Endothelial cell of umbilical vein (primary cell): ENCODE data around the gene IGHMBP2. TPM values are rescaled to one million over a fixed set of nuclear protein-coding genes. Genes with fewer than 3 reads are reported as not detected.

ENCODE experiments used
- BruUV-seq: library from RNA; stranded (reverse); fragments of 400-500 nt; replicated peaks from 2 replicates; lab custom pipeline; 2021; lab: Mats Ljungman, UMichigan
- CTCF ChIA-PET: fragments of 300-600, 350-600 bp; sonication (Branson Sonifier 250); formaldehyde crosslinking; loops from one replicate; lab custom pipeline; 2021; ENCODE audit warnings: antibody characterized with exemption, inconsistent platforms; lab: Charles Lee
- POLR2A ChIA-PET: fragments of 300-600, 350-600 bp; sonication (Branson Sonifier 250); formaldehyde crosslinking; loops from one replicate; lab custom pipeline; 2021; ENCODE audit warnings: antibody characterized with exemption, inconsistent platforms; lab: Charles Lee
- DNase-seq: peaks from one replicate; pipeline ENCODE4 v3.0.0-alpha.2; 2011; ENCODE audit warnings: low read depth, low spot score
- FAIRE-seq: peaks from 2 replicates; lab custom pipeline; 2011; peaks lifted over from hg19 to GRCh38; lab: Jason Lieb, UNC
- H2AFZ ChIP-seq: 2 replicates; pipeline ENCODE4 v1.6.0; 2012; ENCODE audit warnings: low read depth, low read length, control low read depth, inconsistent platforms
- H3K27ac ChIP-seq: 2 replicates; pipeline ENCODE4 v1.5.1; 2011; ENCODE audit warnings: low read depth, mild to moderate bottlenecking, control low read depth, low read length, moderate library complexity; ENCODE audit not compliant: insufficient read depth
- H3K27me3 ChIP-seq, 2 experiments: 2 replicates each; pipeline versions ENCODE4 v1.6.0 to v1.6.1; 2011; ENCODE audit warnings: low read length in 2 of 2, mixed read lengths in 1 of 2; ENCODE audit not compliant: control insufficient read depth in 2 of 2, insufficient read depth in 2 of 2
- H3K36me3 ChIP-seq, 2 experiments: 2 replicates in 1 of 2; 3 replicates in 1 of 2; pipeline ENCODE4 v1.5.1; 2011; ENCODE audit warnings: low read length in 2 of 2, mild to moderate bottlenecking in 1 of 2, moderate library complexity in 1 of 2; ENCODE audit not compliant: control insufficient read depth in 2 of 2, insufficient read depth in 2 of 2; ENCODE audit errors: extremely low read depth in 1 of 2
- H3K4me1 ChIP-seq: 3 replicates; pipeline ENCODE4 v1.5.1; 2011; ENCODE audit warnings: mild to moderate bottlenecking, low read length; ENCODE audit not compliant: control insufficient read depth, insufficient read depth; ENCODE audit errors: extremely low read depth
- H3K4me2 ChIP-seq: 2 replicates; pipeline ENCODE4 v1.6.1; 2011; ENCODE audit warnings: low read length, control low read depth, mixed read lengths; ENCODE audit not compliant: insufficient read depth
- H3K4me3 ChIP-seq, 3 experiments: fragments of 200-600 bp in 1 of 3; sonication (generic), shearing (Covaris generic) in 1 of 3; replicated peaks in 1 of 3; 2 replicates each; pipeline ENCODE4 v1.5.1; 2011 to 2016; ENCODE audit warnings: control low read depth in 3 of 3, low read length in 3 of 3, mild to moderate bottlenecking in 2 of 3, inconsistent platforms in 1 of 3, low read depth in 1 of 3, moderate library complexity in 1 of 3; ENCODE audit not compliant: insufficient read depth in 1 of 3
- H3K79me2 ChIP-seq: 2 replicates; pipeline ENCODE4 v1.6.0; 2012; ENCODE audit warnings: low read length, inconsistent platforms; ENCODE audit not compliant: control insufficient read depth, insufficient read depth
- H3K9ac ChIP-seq: replicated peaks from 2 replicates; pipeline ENCODE3; 2011; ENCODE audit warnings: low read length, control low read depth; ENCODE audit not compliant: insufficient read depth; ENCODE audit errors: extremely low read depth
- H3K9me1 ChIP-seq: replicated peaks from 3 replicates; pipeline ENCODE4 v1.6.0; 2011; ENCODE audit warnings: mild to moderate bottlenecking, low read length; ENCODE audit not compliant: control insufficient read depth, insufficient read depth; ENCODE audit errors: extremely low read depth
- H3K9me3 ChIP-seq: replicated peaks from 2 replicates; pipeline ENCODE4 v1.5.1; 2012; ENCODE audit warnings: low read length, inconsistent platforms; ENCODE audit not compliant: control insufficient read depth, insufficient read depth
- H4K20me1 ChIP-seq: replicated peaks from 2 replicates; pipeline ENCODE3; 2011; ENCODE audit warnings: mild to moderate bottlenecking, low read length; ENCODE audit not compliant: control insufficient read depth, insufficient read depth; ENCODE audit errors: extremely low read depth
- CTCF ChIP-seq, 2 donors: IDR thresholded peaks; 1 replicate in 1 of 2; 2 replicates in 1 of 2; pipeline ENCODE4 v1.5.1; 2011; ENCODE audit warnings: low read length in 2 of 2, mild to moderate bottlenecking in 2 of 2, moderate library complexity in 2 of 2, control low read depth in 1 of 2, inconsistent platforms in 1 of 2, low read depth in 1 of 2; ENCODE audit not compliant: insufficient read depth in 1 of 2; ENCODE audit errors: extremely low read depth in 1 of 2
- EZH2 ChIP-seq: IDR thresholded peaks from 2 replicates; pipeline ENCODE4 v1.6.1; 2012; ENCODE audit warnings: borderline replicate concordance, low read depth, mild to moderate bottlenecking, moderate library complexity, low read length, inconsistent platforms; ENCODE audit not compliant: severe bottlenecking
- FOS ChIP-seq: IDR thresholded peaks from 2 replicates; pipeline ENCODE4 v1.6.1; 2011; ENCODE audit warnings: mild to moderate bottlenecking, low read length, moderate library complexity, borderline replicate concordance; ENCODE audit not compliant: insufficient read depth
- GATA2 ChIP-seq: IDR thresholded peaks from 2 replicates; pipeline ENCODE4 v1.7.0; 2011; ENCODE audit warnings: low read depth, mild to moderate bottlenecking, moderate library complexity, mixed read lengths, low read length; ENCODE audit not compliant: insufficient read length, insufficient read depth
- JUN ChIP-seq: IDR thresholded peaks from 2 replicates; pipeline ENCODE4 v1.6.1; 2011; ENCODE audit warnings: borderline replicate concordance, low read depth; ENCODE audit not compliant: insufficient read length, insufficient read depth
- MAX ChIP-seq: IDR thresholded peaks from 2 replicates; pipeline ENCODE4 v1.6.1; 2011; ENCODE audit not compliant: insufficient read depth, insufficient read length
- MYC ChIP-seq: IDR thresholded peaks from one replicate; pipeline ENCODE4 v1.6.1; 2011; ENCODE audit warnings: mild to moderate bottlenecking, low read depth, low read length
- POLR2A ChIP-seq: IDR thresholded peaks from 2 replicates; pipeline ENCODE4 v1.6.1; 2012; ENCODE audit warnings: low read depth, mild to moderate bottlenecking, control low read depth, low read length
- POLR2AphosphoS5 ChIP-seq: IDR thresholded peaks from 2 replicates; pipeline ENCODE4 v1.6.1; 2012; ENCODE audit warnings: low read depth, mild to moderate bottlenecking, control low read depth, low read length, moderate library complexity; ENCODE audit not compliant: insufficient read depth
- dilution Hi-C: fragments of 300-500 bp; cut with MboI; formaldehyde crosslinking; loops from one replicate; pipeline ENCODE4 v1.15.0; 2019; ENCODE audit warnings: low sequenced_read_pairs; ENCODE audit not compliant: extremely low pct_ligation_motif_present
- intact Hi-C: fragments of 100-400 bp; cut with micrococcal nuclease; formaldehyde crosslinking; loops from one replicate; pipeline ENCODE4 v1.10.0; 2022
- polyA plus RNA-seq, 4 experiments: library from polyadenylated mRNA; depleted of rRNA in 3 of 4; stranded (reverse) in 3 of 4; unstranded in 1 of 4; fragments of >200 nt; gene quantifications; 2 replicates each; pipeline versions ENCODE4 v1.2.1 to v1.2.3, GENCODE V29; 2011 to 2012; ENCODE audit warnings: missing spikeins in 1 of 4
- total RNA-seq: library from RNA; stranded (reverse); gene quantifications from 2 replicates; pipeline ENCODE4 v1.2.3, GENCODE V29; 2021

Gene IGHMBP2
- total and polyA plus RNA-seq, 2 donors (not counting 3 experiments of a cell fraction or from before 2014, with no cell fraction given): 10.9 to 25.1 TPM

GRCh38 chr11:68859123-68859522 is 44.6 kb upstream of the IGHMBP2 start:
- intact Hi-C loops (loop anchor here (5.0 kb wide), 1 partner anchor 33 kb away; no protein-coding TSS in a partner anchor), dilution Hi-C loops (no loop called here)
- DNase-seq: no peak
- Histone ChIP-seq H3K9me3 (no peaks in the 10 kb centered on the region), H3K27me3 (peaks cover 4 to 5% of the 10 kb centered on the region in 2 experiments), H3K79me2 (no peaks in the 10 kb centered on the region), H3K4me3 (no peak overlapping the region), H3K4me1 (peaks cover 12% of the 10 kb centered on the region), H4K20me1 (no peaks in the 10 kb centered on the region), H3K4me2 (no peak overlapping the region), H3K36me3 (no peaks in the 10 kb centered on the region), H3K27ac (no peak overlapping the region), H2AFZ (no peak overlapping the region), H3K9me1 (no peaks in the 10 kb centered on the region), H3K9ac (no peak overlapping the region)
- BruUV-seq: no TSS peak
- FAIRE-seq: no peak
- no peak for TF ChIP-seq MYC
- TF ChIP-seq EZH2: no peak
- TF ChIP-seq GATA2: no peak
- TF ChIP-seq CTCF (IDR thresholded peaks at IDR 0.05; ENCODE audit: extremely low read depth in 1 of 2, insufficient read depth in 1 of 2, low read depth in 1 of 2, low read length in 2 of 2): no peak
- no peak for TF ChIP-seq JUN
- CTCF ChIA-PET: no interaction called here
- POLR2A ChIA-PET: no interaction called here

- H3K4me1 ChIP-seq: no peaks in the 10 kb centered on the region
- ChIA-PET CTCF (no interaction called here), POLR2A (no interaction called here)
- FAIRE-seq (no peak), DNase-seq (no peak)
- no peaks in the 10 kb centered on the region for H3K27me3 ChIP-seq
- H3K4me2 ChIP-seq: no peak overlapping the region
- no peaks in the 10 kb centered on the region for H3K9me3 ChIP-seq
- no peak overlapping the region for H2AFZ ChIP-seq
- dilution Hi-C loops: no loop called here
- H3K4me3 ChIP-seq: no peak overlapping the region
- no peaks in the 10 kb centered on the region for H3K9me1 ChIP-seq
- no peaks in the 10 kb centered on the region for H4K20me1 ChIP-seq
- intact Hi-C loops: no loop called here
- no peak overlapping the region for H3K27ac ChIP-seq
- H3K36me3 ChIP-seq: no peaks in the 10 kb centered on the region
- BruUV-seq: no TSS peak
- H3K9ac ChIP-seq: no peak overlapping the region
- TF ChIP-seq GATA2: no peak
- TF ChIP-seq MYC: no peak
- TF ChIP-seq EZH2: no peak
- no peak for TF ChIP-seq CTCF (IDR thresholded peaks at IDR 0.05; ENCODE audit: extremely low read depth in 1 of 2, insufficient read depth in 1 of 2, low read depth in 1 of 2, low read length in 2 of 2)
- no peak for TF ChIP-seq POLR2AphosphoS5
- TF ChIP-seq JUN: no peak
- no peak for TF ChIP-seq FOS
- TF ChIP-seq POLR2A: no peak
- no peak for TF ChIP-seq MAX
- H3K79me2 ChIP-seq: no peaks in the 10 kb centered on the region
Measured at GRCh38 chr11:68862421-68862820, 41.3 kb upstream of the IGHMBP2 start.
